ENCODE measurements around the gene PCARE.

PCARE gene

GRCh38 chr2:29047083-29047845 lies 27.1 kb downstream of the PCARE start:
- Histone ChIP-seq H3K4me1 (ENCODE audit: insufficient read depth, low read length) (no peaks in the 10 kb centered on the region), H3K4me3 (ENCODE audit: low read length) (no peak overlapping the region), H3K27ac (ENCODE audit: low read length) (no peak overlapping the region), H3K9ac (ENCODE audit: low read depth, low read length) (no peak overlapping the region), H3K9me3 (ENCODE audit: insufficient read depth, low read depth, low read length) (no peaks in the 10 kb centered on the region), H3K27me3 (ENCODE audit: insufficient read depth, low read length) (no peaks in the 10 kb centered on the region), H3K36me3 (ENCODE audit: insufficient read depth, low read depth, low read length) (no peaks in the 10 kb centered on the region)

GRCh38 chr2:29046321-29046720 lies 28.0 kb downstream of the PCARE start:
- H3K9me3 ChIP-seq (ENCODE audit: insufficient read depth, low read depth, low read length) = no peaks in the 10 kb centered on the region
- no peak overlapping the region for H3K27ac ChIP-seq (ENCODE audit: low read length)
- no peaks in the 10 kb centered on the region for H3K27me3 ChIP-seq (ENCODE audit: insufficient read depth, low read length)
- H3K9ac ChIP-seq (ENCODE audit: low read depth, low read length) = no peak overlapping the region
- no peak overlapping the region for H3K4me3 ChIP-seq (ENCODE audit: low read length)
- no peaks in the 10 kb centered on the region for H3K4me1 ChIP-seq (ENCODE audit: insufficient read depth, low read length)
- H3K36me3 ChIP-seq (ENCODE audit: insufficient read depth, low read depth, low read length) = no peaks in the 10 kb centered on the region

GRCh38 chr2:29044459-29044858 lies 29.9 kb downstream of the PCARE start:
- no peak overlapping the region for H3K27ac ChIP-seq (ENCODE audit: low read length)
- no peaks in the 10 kb centered on the region for H3K4me1 ChIP-seq (ENCODE audit: insufficient read depth, low read length)
- no peak overlapping the region for H3K4me3 ChIP-seq (ENCODE audit: low read length)
- H3K9me3 ChIP-seq (ENCODE audit: insufficient read depth, low read depth, low read length) = no peaks in the 10 kb centered on the region
- no peaks in the 10 kb centered on the region for H3K36me3 ChIP-seq (ENCODE audit: insufficient read depth, low read depth, low read length)
- H3K27me3 ChIP-seq (ENCODE audit: insufficient read depth, low read length) = no peaks in the 10 kb centered on the region
- no peak overlapping the region for H3K9ac ChIP-seq (ENCODE audit: low read depth, low read length)

GRCh38 chr2:29042561-29043075 lies 31.7 kb downstream of the PCARE start:
- Histone ChIP-seq H3K4me3 (ENCODE audit: low read length) (no peak overlapping the region), H3K27ac (ENCODE audit: low read length) (no peak overlapping the region), H3K4me1 (ENCODE audit: insufficient read depth, low read length) (no peaks in the 10 kb centered on the region), H3K9ac (ENCODE audit: low read depth, low read length) (no peak overlapping the region), H3K27me3 (ENCODE audit: insufficient read depth, low read length) (no peaks in the 10 kb centered on the region), H3K9me3 (ENCODE audit: insufficient read depth, low read depth, low read length) (no peaks in the 10 kb centered on the region), H3K36me3 (ENCODE audit: insufficient read depth, low read depth, low read length) (no peaks in the 10 kb centered on the region)

- H3K9me3 ChIP-seq (ENCODE audit: insufficient read depth, low read depth, low read length) = no peaks in the 10 kb centered on the region
- no peak overlapping the region for H3K27ac ChIP-seq (ENCODE audit: low read length)
- H3K4me1 ChIP-seq (ENCODE audit: insufficient read depth, low read length) = no peaks in the 10 kb centered on the region
Measured at GRCh38 chr2:29041161-29041660, 33.1 kb downstream of the PCARE start.

GRCh38 chr2:29040552-29040951 lies 33.8 kb downstream of the PCARE start:
- H3K36me3 ChIP-seq (ENCODE audit: insufficient read depth, low read depth, low read length) = no peaks in the 10 kb centered on the region
- H3K9me3 ChIP-seq (ENCODE audit: insufficient read depth, low read depth, low read length) = no peaks in the 10 kb centered on the region
- H3K4me3 ChIP-seq (ENCODE audit: low read length) = no peak overlapping the region
- no peak overlapping the region for H3K27ac ChIP-seq (ENCODE audit: low read length)
- no peaks in the 10 kb centered on the region for H3K4me1 ChIP-seq (ENCODE audit: insufficient read depth, low read length)
- H3K27me3 ChIP-seq (ENCODE audit: insufficient read depth, low read length) = no peaks in the 10 kb centered on the region
- no peak overlapping the region for H3K9ac ChIP-seq (ENCODE audit: low read depth, low read length)

More at GRCh38 chr2:29041161-29041660, 33.1 kb downstream of the PCARE start:
- H3K9ac ChIP-seq (ENCODE audit: low read depth, low read length) = no peak overlapping the region
- H3K36me3 ChIP-seq (ENCODE audit: insufficient read depth, low read depth, low read length) = no peaks in the 10 kb centered on the region
- no peak overlapping the region for H3K4me3 ChIP-seq (ENCODE audit: low read length)
- no peaks in the 10 kb centered on the region for H3K27me3 ChIP-seq (ENCODE audit: insufficient read depth, low read length)

- no peaks in the 10 kb centered on the region for H3K9me3 ChIP-seq (ENCODE audit: insufficient read depth, low read depth, low read length)
- no peaks in the 10 kb centered on the region for H3K27me3 ChIP-seq (ENCODE audit: insufficient read depth, low read length)
- no peaks in the 10 kb centered on the region for H3K4me1 ChIP-seq (ENCODE audit: insufficient read depth, low read length)
- no peak overlapping the region for H3K9ac ChIP-seq (ENCODE audit: low read depth, low read length)
- no peak overlapping the region for H3K27ac ChIP-seq (ENCODE audit: low read length)
- H3K36me3 ChIP-seq (ENCODE audit: insufficient read depth, low read depth, low read length) = no peaks in the 10 kb centered on the region
- no peak overlapping the region for H3K4me3 ChIP-seq (ENCODE audit: low read length)
Measured at GRCh38 chr2:29039718-29040480, 34.4 kb downstream of the PCARE start.

- Histone ChIP-seq H3K27me3 (ENCODE audit: insufficient read depth, low read length) (no peaks in the 10 kb centered on the region), H3K9ac (ENCODE audit: low read depth, low read length) (no peak overlapping the region), H3K27ac (ENCODE audit: low read length) (no peak overlapping the region), H3K4me1 (ENCODE audit: insufficient read depth, low read length) (peaks cover 5% of the 10 kb centered on the region; the same call in 1 of the 2 replicates), H3K9me3 (ENCODE audit: insufficient read depth, low read depth, low read length) (no peaks in the 10 kb centered on the region), H3K4me3 (ENCODE audit: low read length) (no peak overlapping the region), H3K36me3 (ENCODE audit: insufficient read depth, low read depth, low read length) (no peaks in the 10 kb centered on the region)
Measured at GRCh38 chr2:29035016-29035745, 39.1 kb downstream of the PCARE start.

GRCh38 chr2:29033656-29034055 lies 40.7 kb downstream of the PCARE start:
- no peak overlapping the region for H3K9ac ChIP-seq (ENCODE audit: low read depth, low read length)
- H3K27me3 ChIP-seq (ENCODE audit: insufficient read depth, low read length) = no peaks in the 10 kb centered on the region
- H3K4me1 ChIP-seq (ENCODE audit: insufficient read depth, low read length) = peaks cover 5% of the 10 kb centered on the region; the same call in 1 of the 2 replicates
- H3K4me3 ChIP-seq (ENCODE audit: low read length) = no peak overlapping the region
- H3K36me3 ChIP-seq (ENCODE audit: insufficient read depth, low read depth, low read length) = no peaks in the 10 kb centered on the region
- H3K27ac ChIP-seq (ENCODE audit: low read length) = no peak overlapping the region
- no peaks in the 10 kb centered on the region for H3K9me3 ChIP-seq (ENCODE audit: insufficient read depth, low read depth, low read length)

GRCh38 chr2:29033172-29033571 lies 41.2 kb downstream of the PCARE start:
- Histone ChIP-seq H3K9ac (ENCODE audit: low read depth, low read length) (no peak overlapping the region), H3K9me3 (ENCODE audit: insufficient read depth, low read depth, low read length) (no peaks in the 10 kb centered on the region), H3K27ac (ENCODE audit: low read length) (no peak overlapping the region), H3K27me3 (ENCODE audit: insufficient read depth, low read length) (no peaks in the 10 kb centered on the region), H3K36me3 (ENCODE audit: insufficient read depth, low read depth, low read length) (no peaks in the 10 kb centered on the region), H3K4me3 (ENCODE audit: low read length) (no peak overlapping the region), H3K4me1 (ENCODE audit: insufficient read depth, low read length) (peaks cover 5% of the 10 kb centered on the region; the same call in 1 of the 2 replicates)

- no peaks in the 10 kb centered on the region for H3K27me3 ChIP-seq (ENCODE audit: insufficient read depth, low read length)
- no peaks in the 10 kb centered on the region for H3K9me3 ChIP-seq (ENCODE audit: insufficient read depth, low read depth, low read length)
- H3K9ac ChIP-seq (ENCODE audit: low read depth, low read length) = no peak overlapping the region
- no peaks in the 10 kb centered on the region for H3K36me3 ChIP-seq (ENCODE audit: insufficient read depth, low read depth, low read length)
- peaks cover 5% of the 10 kb centered on the region; the same call in 1 of the 2 replicates for H3K4me1 ChIP-seq (ENCODE audit: insufficient read depth, low read length)
- H3K4me3 ChIP-seq (ENCODE audit: low read length) = no peak overlapping the region
- H3K27ac ChIP-seq (ENCODE audit: low read length) = no peak overlapping the region
Measured at GRCh38 chr2:29032189-29032588, 42.1 kb downstream of the PCARE start.

Measured in iPS-20b (cell line).